ENCODE measurements around the gene ATOX1. TPM values are rescaled to one million over a fixed set of nuclear protein-coding genes. Genes with fewer than 3 reads are reported as not detected.
A peak's percentile ranks its signal among the peaks of the same experiment; 100 is the strongest.

The ATOX1 gene
- total and polyA plus RNA-seq, 2 of the 4 experiments (the other 2 are of a cell fraction), result 56.3 to 360 TPM

- Histone ChIP-seq H3K36me3 (ENCODE audit: control insufficient read depth, insufficient read depth, low read length) (no peaks in the 10 kb centered on the region), H3K4me2 (ENCODE audit: low read depth, low read length) (no peak overlapping the region), H3K23ac (ENCODE audit: low read depth, low read length) (peak overlapping the region; percentile 55), H2AK9ac (replicated peaks; ENCODE audit: low read depth, low read length, poor library complexity) (peak overlapping the region; percentile 93), H3K9me3 (ENCODE audit: control insufficient read depth, insufficient read depth, low read length) (no peaks in the 10 kb centered on the region), H3K27me3 (ENCODE audit: control insufficient read depth, insufficient read depth, low read length) (no peaks in the 10 kb centered on the region), H2AK5ac (ENCODE audit: low read depth, low read length) (peak overlapping the region; percentile 88), H4K20me1 (ENCODE audit: insufficient read depth, low read length) (no peaks in the 10 kb centered on the region), H2BK120ac (ENCODE audit: low read depth, low read length) (peak overlapping the region; percentile 86), H4K8ac (ENCODE audit: low read depth in 2 of 2, low read length in 2 of 2) (peak overlapping the region in 1 of 2 experiments; percentile 74; a peak in 3 of 4 replicates), H2AFZ (replicated peaks; ENCODE audit: low read length, poor library complexity) (peak overlapping the region; percentile 79), H3K18ac (ENCODE audit: low read depth, low read length) (peak overlapping the region; percentile 75; the same call in 1 of the 2 replicates), H3K79me1 (ENCODE audit: low read depth in 1 of 2, low read length in 2 of 2) (peaks cover 0 to 24% of the 10 kb centered on the region in 2 experiments; a peak in 2 of 4 replicates), H3K14ac (replicated peaks; ENCODE audit: low read depth, low read length) (peak overlapping the region; percentile 77), H3K27ac (ENCODE audit: insufficient read depth, low read length) (peak overlapping the region; percentile 44; the same call in 1 of the 2 replicates), H3K4me3 (ENCODE audit: insufficient read depth, low read depth, low read length) (no peak overlapping the region), H4K5ac (ENCODE audit: low read depth, low read length) (no peak overlapping the region; the same call in 1 of the 2 replicates), H3K9me1 (ENCODE audit: insufficient read depth, low read length) (peaks cover 9% of the 10 kb centered on the region), H3K4me1 (ENCODE audit: control insufficient read depth, insufficient read depth, low read length) (peaks cover 16% of the 10 kb centered on the region), H2BK5ac (ENCODE audit: low read depth, low read length, poor library complexity, severe bottlenecking) (peak overlapping the region; percentile 96), H4K91ac (ENCODE audit: insufficient read depth, low read depth, low read length) (peak overlapping the region; percentile 55), H3K4ac (ENCODE audit: low read depth, low read length) (peak overlapping the region; percentile 91), H2BK20ac (ENCODE audit: low read depth, low read length) (peak overlapping the region; percentile 71), H3K56ac (ENCODE audit: extremely low read depth, insufficient read depth, low read length) (no peak overlapping the region; the same call in 1 of the 2 replicates), H2BK15ac (ENCODE audit: low read depth, low read length) (peak overlapping the region; percentile 84; the same call in 2 of the 3 replicates), H3K9ac (ENCODE audit: low read depth, low read length) (no peak overlapping the region)
- no TSS peak for BruUV-seq (replicated peaks)
- ATAC-seq (ENCODE audit: low read depth) (no peak), DNase-seq (no peak)
- in situ Hi-C loops (cut with MboI; ENCODE audit: low sequenced_read_pairs), result no loop called here
- intact Hi-C loops (cut with micrococcal nuclease), result no loop called here
- ChIA-PET POLR2A (ENCODE audit: unreplicated experiment) (interaction anchor here (0.6 to 2.3 kb wide), 2 partner anchors 34 to 47 kb away, joined by 4 to 20 read pairs; no protein-coding TSS in a partner anchor), CTCF (interaction anchor here (0.6 to 2.0 kb wide), 5 partner anchors 11 to 33 kb away, joined by 3 to 12 read pairs (median 4); no protein-coding TSS in a partner anchor)
- TF ChIP-seq CEBPB (IDR thresholded peaks at IDR 0.05; ENCODE audit: low read depth, low read length) (0 out of 2 replicates have a peak, but pooled peaks have one; percentile 1), RFX5 (IDR thresholded peaks at IDR 0.05; ENCODE audit: low read depth, low read length) (no peak), FOS (IDR thresholded peaks at IDR 0.05; ENCODE audit: low read depth, low read length) (no peak), ELK1 (IDR thresholded peaks at IDR 0.05; ENCODE audit: borderline replicate concordance, low read depth, low read length) (no peak), CTCF (conservative IDR thresholded peaks at IDR 0.05; ENCODE audit: low read depth, low read length) (no peak)
- no CpG with 5 or more reads among the region's 3 CpGs for WGBS, 2 experiments (ENCODE audit: extremely low coverage in 2 of 2, insufficient read length in 1 of 2)
- dilution Hi-C loops (cut with HindIII; ENCODE audit: low sequenced_read_pairs, unreplicated experiment), result no loop called here
Observed at GRCh38 chr5:151717416-151717815, 41.0 kb downstream of the ATOX1 start.

All from IMR-90 (cell line).